Inflammatory macrophage treated with lipopolysaccharide for 4 hours (primary cell): ENCODE measurements around the gene HEATR9.

ENCODE experiments used
- DNase-seq: peaks from one replicate; pipeline ENCODE4 v3.0.0-alpha.2; 2020

The HEATR9 gene

DNA sequence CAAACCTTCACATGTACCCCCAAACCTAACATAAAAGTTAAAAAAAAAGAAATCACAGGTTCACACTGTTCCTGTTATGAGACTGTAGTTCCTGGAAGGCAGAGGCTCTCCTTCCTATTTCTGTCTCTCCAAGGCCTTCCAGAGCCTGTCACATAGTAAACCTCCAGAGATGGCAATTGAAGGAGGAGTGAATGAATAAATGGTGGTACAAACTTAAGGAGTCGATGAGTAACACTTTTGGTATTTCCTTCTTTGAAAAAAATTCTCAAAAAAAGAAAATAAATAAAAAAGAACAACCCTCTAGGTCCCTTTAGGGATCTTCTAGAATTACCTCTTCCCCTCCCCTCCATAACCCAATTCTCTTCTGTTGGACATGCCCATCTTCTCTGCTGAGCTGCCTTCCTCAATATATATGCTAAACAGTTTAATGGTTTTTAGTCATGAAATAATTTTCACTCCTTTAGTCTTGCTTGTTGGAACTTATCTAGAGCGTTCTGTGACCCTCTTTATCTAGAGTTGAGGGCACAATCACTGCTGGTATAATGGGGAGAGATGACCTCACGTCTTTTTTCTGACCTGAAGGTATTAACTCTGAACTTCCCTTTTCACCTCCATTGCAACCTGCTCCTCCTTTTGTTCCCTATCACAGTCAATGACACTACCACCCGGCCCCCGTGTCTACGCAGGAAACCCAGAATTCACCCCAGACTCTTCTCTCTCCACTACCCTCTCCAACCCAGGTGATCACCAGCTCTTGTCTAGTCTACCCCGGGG, 61.1 kb downstream of the HEATR9 start:
- DNase-seq: no peak
